GM20431 (cell line): ENCODE results near the gene WNT16.
"Not testable (repeated sequence)": the region's sequence is repeated elsewhere in the genome, so short reads cannot be mapped to it uniquely, and the experiment has no call there.

Experiments
- in situ Hi-C: fragments of 300-500 bp; cut with MseI, MboI; formaldehyde crosslinking; loops from one replicate; pipeline ENCODE4 v1.15.0; 2020; ENCODE audit warnings: low sequenced_read_pairs; ENCODE audit not compliant: unreplicated experiment

WNT16 gene, protein sequence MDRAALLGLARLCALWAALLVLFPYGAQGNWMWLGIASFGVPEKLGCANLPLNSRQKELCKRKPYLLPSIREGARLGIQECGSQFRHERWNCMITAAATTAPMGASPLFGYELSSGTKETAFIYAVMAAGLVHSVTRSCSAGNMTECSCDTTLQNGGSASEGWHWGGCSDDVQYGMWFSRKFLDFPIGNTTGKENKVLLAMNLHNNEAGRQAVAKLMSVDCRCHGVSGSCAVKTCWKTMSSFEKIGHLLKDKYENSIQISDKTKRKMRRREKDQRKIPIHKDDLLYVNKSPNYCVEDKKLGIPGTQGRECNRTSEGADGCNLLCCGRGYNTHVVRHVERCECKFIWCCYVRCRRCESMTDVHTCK

GRCh38 chr7:121328508-121329190 is at the start of gene WNT16:
TSS of gene WNT16 (plus strand) at chr7:121329000. CDS start at chr7:121329293, 293 bp downstream.
- in situ Hi-C loops: no loop called here

- in situ Hi-C loops: no loop called here
Measured at GRCh38 chr7:121279060-121279620, 49.7 kb upstream of the WNT16 start.

DNA sequence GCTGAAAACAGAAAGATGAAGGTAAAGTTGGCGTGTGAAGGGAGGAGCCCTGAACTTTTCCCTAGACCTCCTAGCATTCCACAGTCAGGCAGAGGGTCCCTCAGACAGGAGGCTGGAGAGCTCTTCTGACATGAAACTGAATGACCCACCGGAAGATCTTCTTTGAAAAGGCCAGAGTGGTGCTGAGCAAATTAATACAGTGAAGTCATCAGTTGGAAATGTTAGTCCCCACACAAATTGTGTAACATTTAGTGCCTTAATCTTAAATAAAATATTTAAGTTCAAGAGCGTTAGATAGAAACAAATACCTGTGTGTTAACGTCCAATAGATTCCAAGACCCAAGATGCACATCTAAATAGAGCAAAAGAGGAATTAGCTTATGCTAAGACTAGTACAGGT is 49.0 kb upstream of the WNT16 start:
- in situ Hi-C loops: no loop called here

- in situ Hi-C loops: no loop called here
Measured at GRCh38 chr7:121280656-121281055, 48.1 kb upstream of the WNT16 start.

DNA sequence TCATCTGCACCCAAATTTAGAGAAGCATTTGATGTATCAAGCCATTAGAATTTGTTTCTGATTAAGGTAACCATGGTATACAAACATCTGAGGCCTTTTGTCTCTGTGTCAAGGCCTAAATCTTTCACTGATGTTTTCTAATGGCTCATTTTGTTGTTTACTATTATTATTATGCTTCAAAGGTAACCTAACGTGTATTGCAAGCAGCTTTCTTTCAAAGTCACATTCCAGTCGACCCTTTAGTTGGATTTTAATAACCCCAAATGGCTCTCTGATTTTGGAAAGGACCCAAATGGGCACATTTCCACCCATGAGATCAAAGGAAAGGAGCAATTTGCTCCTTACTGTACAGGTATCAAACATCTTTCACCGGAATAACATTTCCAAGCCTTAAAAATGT is 46.7 kb upstream of the WNT16 start:
- in situ Hi-C loops: no loop called here

GRCh38 chr7:121285066-121285667 is 43.6 kb upstream of the WNT16 start:
- in situ Hi-C loops: no loop called here

DNA sequence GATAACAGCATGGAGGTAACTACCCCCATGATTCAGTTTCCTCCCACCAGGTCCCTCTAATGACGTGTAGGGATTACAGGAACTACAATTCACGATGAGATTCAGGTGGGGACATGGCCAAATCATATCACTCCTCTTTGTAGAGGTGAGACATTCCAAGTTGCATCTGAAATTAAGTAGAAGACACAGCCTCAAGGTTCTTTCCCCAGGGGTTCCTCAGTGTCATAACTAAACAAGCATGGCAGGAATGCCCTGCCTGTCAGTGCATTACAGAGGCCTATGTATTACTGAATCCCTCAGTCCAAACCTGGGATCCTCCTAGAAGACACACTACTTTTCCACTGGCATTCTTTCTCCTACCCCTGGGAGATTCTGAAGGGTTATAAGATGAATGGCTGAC is 42.6 kb upstream of the WNT16 start:
- in situ Hi-C loops: no loop called here

DNA sequence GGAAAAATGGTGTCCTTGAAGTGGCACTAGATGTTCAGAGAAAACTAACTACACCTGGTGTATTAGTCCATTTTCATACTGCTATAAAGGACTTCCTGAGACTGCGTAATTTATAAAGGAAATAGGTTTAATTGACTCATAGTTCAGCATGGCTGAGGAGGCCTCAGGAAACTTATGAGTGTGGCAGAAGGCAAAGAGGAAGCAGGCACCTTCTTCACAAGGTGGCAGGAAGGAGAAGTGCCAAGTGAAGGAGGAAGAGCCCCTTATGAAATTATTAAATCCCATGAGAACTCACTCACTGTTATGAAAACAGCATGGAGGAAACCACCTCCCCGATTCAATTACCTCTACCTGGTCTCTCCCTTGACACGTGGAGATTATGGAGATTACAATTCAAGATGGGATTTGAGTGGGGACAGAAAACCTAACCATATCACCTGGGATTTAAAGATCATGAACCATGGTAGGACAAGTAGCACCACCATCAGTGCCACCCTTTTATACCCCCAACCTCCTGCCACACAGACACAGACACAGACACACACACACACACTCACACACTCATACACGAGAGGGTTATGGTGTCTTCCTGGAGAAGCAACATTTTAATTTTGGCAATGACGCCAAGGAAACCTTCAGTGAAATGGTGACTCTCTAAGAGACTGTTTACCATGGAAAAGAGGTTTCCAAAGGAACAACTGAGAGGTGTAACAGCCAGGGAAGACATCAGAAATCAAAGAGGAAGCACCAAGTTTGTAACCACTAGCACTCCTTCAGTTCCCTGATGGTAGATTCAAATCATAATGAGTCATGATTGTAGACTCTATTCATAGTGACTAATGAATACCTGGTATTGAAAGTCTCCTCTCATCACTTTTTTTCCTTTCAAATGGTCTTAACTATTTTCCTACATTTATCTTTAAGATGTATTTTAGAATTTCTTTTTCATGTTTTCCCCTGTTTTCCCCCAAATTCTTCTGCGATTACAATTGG is 41.8 kb upstream of the WNT16 start:
- in situ Hi-C loops: no loop called here

GRCh38 chr7:121288894-121289293 is 39.9 kb upstream of the WNT16 start:
- in situ Hi-C loops: no loop called here

DNA sequence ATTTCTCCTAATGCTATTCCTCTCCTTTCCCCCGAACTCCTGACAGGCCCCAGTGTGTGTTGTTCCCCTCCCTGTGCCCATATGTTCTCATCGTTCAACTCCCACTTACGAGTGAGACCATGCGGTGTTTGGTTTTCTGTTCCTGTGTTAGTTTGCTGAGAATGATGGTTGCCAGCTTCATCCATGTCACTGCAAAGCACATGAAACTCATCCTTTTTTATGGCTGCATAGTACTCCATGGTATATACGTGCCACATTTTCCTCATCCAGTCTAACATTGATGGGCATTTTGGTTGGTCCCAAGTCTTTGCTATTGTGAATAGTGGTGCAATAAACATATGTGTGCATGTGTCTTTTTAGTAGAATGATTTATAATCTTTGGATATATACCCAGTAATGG is 38.9 kb upstream of the WNT16 start:
- in situ Hi-C loops: not testable (repeated sequence)

DNA sequence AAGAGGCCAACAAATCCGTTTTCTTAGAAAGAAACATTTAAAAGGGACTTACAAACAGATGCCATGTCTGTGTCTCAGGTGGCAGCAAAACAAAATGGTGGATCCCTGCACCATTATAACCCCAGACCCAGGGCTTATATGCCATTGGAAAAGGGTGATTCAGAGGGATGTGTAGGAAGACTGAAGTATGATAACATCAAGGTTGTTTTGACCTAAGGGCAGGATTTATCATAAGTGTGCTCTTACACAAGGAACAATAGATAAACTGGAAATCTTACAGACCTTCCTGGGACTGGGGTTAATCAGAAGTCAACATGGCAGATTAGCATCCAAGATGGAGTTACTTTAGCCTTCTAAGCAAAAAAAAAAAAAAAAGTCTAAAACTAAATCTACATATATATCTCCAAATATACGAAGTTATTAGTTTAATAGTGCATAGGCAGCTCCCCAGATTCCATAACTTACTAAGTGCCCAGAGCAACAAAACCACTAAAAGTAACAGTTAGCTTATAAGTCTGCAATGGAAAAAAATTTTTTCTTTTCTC is 34.3 kb upstream of the WNT16 start:
- in situ Hi-C loops: no loop called here

- in situ Hi-C loops: no loop called here
Measured at GRCh38 chr7:121297843-121298242, 31.0 kb upstream of the WNT16 start.

- in situ Hi-C loops: no loop called here
Measured at GRCh38 chr7:121298831-121299239, 30.0 kb upstream of the WNT16 start.

DNA sequence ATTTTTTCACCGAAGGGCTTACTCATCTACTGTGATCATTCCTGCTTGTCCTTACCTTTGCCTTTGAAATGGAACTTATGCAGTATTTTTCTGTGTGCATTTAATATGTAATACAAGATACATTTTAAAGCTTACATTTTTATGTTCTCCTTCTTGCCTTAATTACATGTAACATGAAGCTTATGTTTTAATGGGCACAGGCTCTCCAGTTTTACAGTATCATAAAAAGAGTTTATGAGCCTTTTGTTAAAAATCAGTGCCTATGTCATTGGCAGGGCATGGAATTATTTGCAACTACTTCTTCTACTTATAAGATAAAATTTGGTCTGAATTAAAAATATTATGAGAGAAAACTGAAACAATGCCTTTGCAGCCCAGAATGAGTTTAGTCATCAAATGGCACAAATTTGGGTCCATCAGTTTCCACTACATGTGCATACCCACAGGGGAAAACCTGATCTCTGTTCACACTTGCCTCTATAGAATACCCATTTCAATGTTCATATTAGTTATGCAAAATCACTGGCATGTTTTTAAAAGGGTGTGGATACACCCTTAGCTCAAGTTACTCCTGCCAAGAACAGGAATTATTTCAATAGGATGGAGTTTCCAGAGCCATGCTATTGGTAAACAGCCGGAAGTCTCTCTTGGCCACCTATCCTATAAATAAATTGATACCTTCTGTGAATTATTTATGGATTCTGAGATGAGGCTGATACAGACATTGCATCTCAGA is 27.9 kb upstream of the WNT16 start:
- in situ Hi-C loops: no loop called here

DNA sequence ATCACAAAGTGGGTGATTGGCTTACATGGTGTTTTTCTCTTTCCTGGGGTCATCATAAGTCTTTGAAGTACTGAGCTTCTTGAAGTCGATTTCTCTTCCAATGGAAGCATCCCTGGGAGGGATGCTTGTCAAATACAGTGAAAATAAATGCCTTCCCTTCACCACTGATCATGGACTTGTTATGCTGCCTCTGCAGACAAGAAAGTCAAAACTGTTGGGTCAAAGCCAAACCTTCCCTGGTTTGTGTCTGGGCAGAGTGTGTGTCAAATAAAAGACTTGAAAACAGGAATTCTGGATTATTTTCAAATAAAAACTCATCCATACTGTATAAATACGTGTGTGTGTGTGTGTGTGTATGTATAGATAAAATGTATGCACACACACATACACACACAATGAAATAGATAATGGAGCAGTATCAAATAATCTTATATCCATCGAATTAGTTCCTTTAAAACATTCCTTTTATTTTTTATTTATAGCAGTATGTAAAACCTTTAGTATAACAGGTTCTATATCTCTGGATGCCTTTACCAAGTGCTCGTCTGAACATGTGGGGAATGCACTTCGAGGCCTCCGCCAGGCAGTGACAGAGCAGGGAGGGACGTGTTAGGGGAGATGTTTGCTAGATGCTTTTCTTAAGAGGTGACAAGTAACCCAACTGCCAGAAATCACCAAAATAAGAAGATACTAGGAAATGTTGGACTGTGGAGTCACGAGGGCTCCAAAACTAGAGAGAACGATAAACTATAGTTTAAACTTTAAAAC is 27.2 kb upstream of the WNT16 start:
- in situ Hi-C loops: no loop called here

- in situ Hi-C loops: no loop called here
Measured at GRCh38 chr7:121302214-121302745, 26.5 kb upstream of the WNT16 start.

DNA sequence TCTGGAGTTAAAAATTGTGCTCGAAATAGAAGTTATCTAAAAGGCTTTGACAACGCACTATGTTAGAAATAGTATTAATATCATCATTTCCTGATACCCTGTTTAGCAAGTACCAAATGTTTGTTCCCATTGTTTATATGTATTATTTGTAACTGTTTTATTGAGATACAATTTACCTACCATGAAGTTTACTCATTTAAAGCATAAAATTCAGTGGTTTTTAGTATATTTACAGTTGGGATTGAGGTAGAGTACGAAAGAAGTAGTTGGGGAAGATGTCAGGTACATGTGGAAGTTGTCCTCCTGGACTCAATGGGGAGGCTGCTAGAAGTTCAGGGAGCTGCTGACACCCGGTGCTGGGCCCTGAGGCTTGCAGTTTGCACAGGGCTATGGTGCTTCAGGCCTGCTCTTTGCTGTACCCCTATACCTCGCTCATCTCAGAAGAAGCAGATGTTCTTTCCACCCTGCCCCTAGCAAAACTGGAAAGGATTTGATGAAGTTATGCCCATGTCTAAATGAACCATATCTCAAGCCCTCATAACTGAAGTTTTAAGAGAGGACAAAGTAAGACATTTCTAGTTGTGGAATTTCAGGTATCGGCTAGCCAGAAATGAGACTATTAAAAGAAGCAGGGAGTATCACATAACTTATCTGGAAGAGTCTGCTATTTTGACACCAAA is 25.2 kb upstream of the WNT16 start:
- in situ Hi-C loops: no loop called here
